ENCODE results near the gene SAYSD1. TPM values are rescaled to one million over a fixed set of nuclear protein-coding genes. Genes with fewer than 3 reads are reported as not detected.

The SAYSD1 gene
- total and polyA plus RNA-seq, 2 of the 8 experiments (the other 6 are each of a cell fraction or from before 2014, with no cell fraction given), result 6.7 to 7.9 TPM

DNA sequence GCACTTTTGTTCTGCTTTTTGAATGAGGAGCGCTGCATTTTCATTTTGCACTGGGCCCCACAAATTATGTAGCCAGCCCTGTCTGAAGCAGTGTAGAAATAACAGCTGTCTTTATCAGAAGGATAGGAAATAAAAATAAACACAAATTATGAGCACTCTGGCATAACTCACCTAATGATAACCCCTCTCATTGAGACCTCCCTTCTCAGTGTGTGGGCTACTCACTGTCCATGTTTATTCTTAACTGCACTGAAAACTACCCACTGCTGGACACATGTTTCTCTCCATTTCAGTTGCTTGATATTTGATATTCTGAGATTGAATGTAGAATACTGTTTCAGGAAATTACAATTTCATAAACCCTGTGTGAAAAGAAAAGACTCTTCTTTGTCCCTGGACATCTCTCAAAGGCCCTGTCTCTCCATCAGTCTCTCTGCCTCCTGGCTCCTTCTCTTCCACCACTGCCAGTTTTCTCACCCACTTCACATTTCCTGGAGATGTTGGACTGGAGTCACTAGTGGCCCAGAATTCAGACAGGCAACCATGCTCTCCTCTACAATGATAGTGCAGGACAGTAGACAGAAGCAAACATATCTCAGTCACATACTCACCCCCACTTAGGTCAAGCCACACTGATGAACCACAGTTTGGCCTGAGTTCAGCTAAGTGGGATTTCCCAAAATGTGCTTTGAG is 29.6 kb upstream of the SAYSD1 start (continued):
- TF ChIP-seq CTCF (IDR thresholded peaks at IDR 0.05; ENCODE audit: control extremely low read depth in 1 of 3, insufficient read depth in 1 of 3, low read depth in 1 of 3, low read length in 3 of 3) (no peak), KDM4A (IDR thresholded peaks at IDR 0.05; ENCODE audit: low read depth, low read length, severe bottlenecking) (no peak)

All from H1 (cell line).